Endothelial cell (in vitro differentiated cells): ENCODE results near the gene YY1AP1. TPM values are rescaled to one million over a fixed set of nuclear protein-coding genes. Genes with fewer than 3 reads are reported as not detected.
"Not testable (repeated sequence)": the region's sequence is repeated elsewhere in the genome, so short reads cannot be mapped to it uniquely, and the experiment has no call there.

Experiments
- DNase-seq: peaks from one replicate; pipeline ENCODE4 v3.0.0; 2021; ENCODE audit warnings: low spot score
- H3K27ac Mint-ChIP-seq: one replicate; pipeline ENCODE4 v1.8.0; 2021; ENCODE audit warnings: mixed read lengths, inconsistent platforms; ENCODE audit not compliant: unreplicated experiment
- H3K27me3 Mint-ChIP-seq: one replicate; pipeline ENCODE4 v1.8.0; 2021; ENCODE audit warnings: mild to moderate bottlenecking, moderate library complexity, mixed read lengths, inconsistent platforms; ENCODE audit not compliant: unreplicated experiment
- H3K36me3 Mint-ChIP-seq: one replicate; pipeline ENCODE4 v1.8.0; 2021; ENCODE audit warnings: mild to moderate bottlenecking, low read depth, mixed read lengths, inconsistent platforms; ENCODE audit not compliant: unreplicated experiment
- H3K4me1 Mint-ChIP-seq: one replicate; pipeline ENCODE4 v1.8.0; 2021; ENCODE audit warnings: mild to moderate bottlenecking, mixed read lengths, inconsistent platforms; ENCODE audit not compliant: unreplicated experiment
- H3K4me3 Mint-ChIP-seq: one replicate; pipeline ENCODE4 v1.8.0; 2021; ENCODE audit warnings: mild to moderate bottlenecking, mixed read lengths, inconsistent platforms; ENCODE audit not compliant: unreplicated experiment
- H3K9me3 Mint-ChIP-seq: one replicate; pipeline ENCODE4 v1.8.0; 2021; ENCODE audit warnings: mixed read lengths, inconsistent platforms; ENCODE audit not compliant: unreplicated experiment
- total RNA-seq: library from RNA; stranded (reverse); fragmentation: NEBNext Ultra II Directional; extraction: Animal tissue kit (Norgen Biotek cat#: 25700); gene quantifications from one replicate; pipeline ENCODE4 v1.2.1, GENCODE V29; 2021; ENCODE audit not compliant: unreplicated experiment
- TF ChIP-seq, protein P1 (sequence below): fragments of 200-600 bp; sonication (generic); IDR thresholded peaks from one replicate; pipeline ENCODE4 v1.5.0; 2021; ENCODE audit warnings: antibody characterized with exemption; ENCODE audit not compliant: unreplicated experiment

The YY1AP1 gene
- total RNA-seq, 1 donor from 2014 or later, result 42.3 TPM

DNA sequence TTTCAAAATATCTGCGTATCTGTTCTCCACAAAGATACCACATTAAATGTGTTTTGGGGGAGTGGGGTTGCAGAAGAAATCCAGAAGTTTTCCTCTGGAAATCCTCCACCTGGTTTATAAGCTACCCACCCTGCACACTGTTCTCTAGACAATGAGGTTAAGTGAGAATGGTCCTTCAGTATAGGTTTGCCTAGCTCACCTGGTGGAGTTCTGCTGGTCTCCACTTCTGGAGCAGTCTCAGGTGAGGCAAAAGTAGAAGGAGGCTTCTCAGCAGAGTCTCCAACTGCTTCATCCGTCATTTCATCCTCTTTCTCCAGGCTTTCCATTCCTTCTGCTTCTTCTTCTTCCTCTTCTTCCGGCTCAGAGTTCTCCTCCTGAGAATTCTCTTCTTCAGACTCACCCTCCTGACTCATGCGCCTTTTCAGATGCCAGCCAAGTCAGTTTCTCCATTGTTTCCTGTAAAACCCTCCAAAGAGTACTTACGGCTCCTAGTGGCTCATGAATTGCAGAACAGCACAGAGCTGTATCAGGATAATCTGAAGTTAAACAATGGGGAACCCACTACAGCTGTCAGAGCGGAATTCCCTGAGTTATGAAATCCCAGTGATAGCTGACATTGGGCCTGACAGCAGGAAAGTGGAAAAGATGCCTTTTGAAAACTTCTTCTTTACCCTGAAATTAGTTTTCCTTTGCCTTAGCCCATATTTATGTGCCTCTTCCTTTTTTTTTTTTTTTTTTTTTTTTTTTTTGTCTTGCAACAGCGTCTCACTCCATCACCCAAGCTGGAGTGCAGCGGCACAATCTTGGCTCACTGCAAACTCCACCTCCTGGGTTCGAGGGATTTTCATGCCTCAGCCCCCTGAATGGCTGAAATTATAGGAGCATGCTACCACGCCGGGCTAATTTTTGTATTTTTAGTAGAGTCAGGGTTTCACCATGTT is 40.1 kb downstream of the YY1AP1 start:
- no peak overlapping the region for H3K4me3 Mint-ChIP-seq
- no peaks in the 10 kb centered on the region for H3K4me1 Mint-ChIP-seq
- TF ChIP-seq, protein P1, sequence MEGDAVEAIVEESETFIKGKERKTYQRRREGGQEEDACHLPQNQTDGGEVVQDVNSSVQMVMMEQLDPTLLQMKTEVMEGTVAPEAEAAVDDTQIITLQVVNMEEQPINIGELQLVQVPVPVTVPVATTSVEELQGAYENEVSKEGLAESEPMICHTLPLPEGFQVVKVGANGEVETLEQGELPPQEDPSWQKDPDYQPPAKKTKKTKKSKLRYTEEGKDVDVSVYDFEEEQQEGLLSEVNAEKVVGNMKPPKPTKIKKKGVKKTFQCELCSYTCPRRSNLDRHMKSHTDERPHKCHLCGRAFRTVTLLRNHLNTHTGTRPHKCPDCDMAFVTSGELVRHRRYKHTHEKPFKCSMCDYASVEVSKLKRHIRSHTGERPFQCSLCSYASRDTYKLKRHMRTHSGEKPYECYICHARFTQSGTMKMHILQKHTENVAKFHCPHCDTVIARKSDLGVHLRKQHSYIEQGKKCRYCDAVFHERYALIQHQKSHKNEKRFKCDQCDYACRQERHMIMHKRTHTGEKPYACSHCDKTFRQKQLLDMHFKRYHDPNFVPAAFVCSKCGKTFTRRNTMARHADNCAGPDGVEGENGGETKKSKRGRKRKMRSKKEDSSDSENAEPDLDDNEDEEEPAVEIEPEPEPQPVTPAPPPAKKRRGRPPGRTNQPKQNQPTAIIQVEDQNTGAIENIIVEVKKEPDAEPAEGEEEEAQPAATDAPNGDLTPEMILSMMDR, result no peak
- DNase-seq, result peak; percentile 7
- H3K27me3 Mint-ChIP-seq, result no peaks in the 10 kb centered on the region
- peaks cover 4% of the 10 kb centered on the region for H3K36me3 Mint-ChIP-seq
- no peaks in the 10 kb centered on the region for H3K9me3 Mint-ChIP-seq
- H3K27ac Mint-ChIP-seq, result peak overlapping the region; percentile 28

DNA sequence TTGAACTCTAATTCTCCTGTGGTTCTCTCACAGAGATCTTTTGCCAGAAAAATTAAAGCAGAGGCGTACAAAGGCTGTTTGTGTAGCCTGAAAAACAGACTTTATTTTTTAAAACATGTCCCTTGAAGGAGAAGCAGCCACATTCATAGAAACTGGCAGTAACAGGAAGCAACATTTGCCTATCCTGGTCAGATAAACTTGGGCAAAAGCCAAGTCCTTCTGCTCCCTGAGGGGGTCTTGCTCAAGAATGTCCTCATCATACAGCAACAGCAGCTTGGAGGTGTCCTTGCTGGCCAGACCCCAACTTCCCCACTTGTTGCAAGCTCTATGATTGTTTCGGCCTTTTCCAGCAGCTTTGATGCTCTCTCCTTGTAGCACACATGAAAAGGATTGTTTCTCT is 42.3 kb downstream of the YY1AP1 start:
- no peak for DNase-seq
- Mint-ChIP-seq H3K4me1 (no peaks in the 10 kb centered on the region), H3K9me3 (peaks cover 12% of the 10 kb centered on the region), H3K36me3 (peaks cover 17% of the 10 kb centered on the region), H3K27me3 (no peaks in the 10 kb centered on the region), H3K4me3 (no peak overlapping the region), H3K27ac (peak overlapping the region; percentile 9)
- TF ChIP-seq, protein P1, result no peak

DNA sequence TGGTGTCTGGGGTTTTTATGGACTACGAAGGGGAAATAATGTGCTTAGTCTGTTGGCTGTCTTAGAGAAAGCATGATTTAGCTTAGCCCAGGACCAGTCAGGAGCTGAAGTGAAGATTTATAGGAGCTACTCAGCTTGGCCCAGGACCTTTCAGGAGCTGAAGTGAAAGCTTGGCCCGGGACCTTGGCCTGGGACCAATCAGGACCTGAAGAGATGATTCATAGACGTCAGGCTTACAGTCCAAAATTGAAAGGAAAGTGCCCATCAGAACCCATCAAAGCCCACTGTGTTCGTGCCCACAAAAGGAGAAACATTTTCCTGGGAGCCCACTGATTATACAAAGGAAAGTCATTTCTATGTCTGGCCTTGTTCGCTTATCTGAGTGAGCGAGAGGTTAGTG is 42.9 kb downstream of the YY1AP1 start:
- Mint-ChIP-seq H3K27me3 (no peaks in the 10 kb centered on the region), H3K4me1 (no peaks in the 10 kb centered on the region), H3K4me3 (no peak overlapping the region), H3K36me3 (peaks cover 17% of the 10 kb centered on the region), H3K27ac (no peak overlapping the region), H3K9me3 (peaks cover 13% of the 10 kb centered on the region)
- TF ChIP-seq, protein P1, result no peak
- no peak for DNase-seq

DNA sequence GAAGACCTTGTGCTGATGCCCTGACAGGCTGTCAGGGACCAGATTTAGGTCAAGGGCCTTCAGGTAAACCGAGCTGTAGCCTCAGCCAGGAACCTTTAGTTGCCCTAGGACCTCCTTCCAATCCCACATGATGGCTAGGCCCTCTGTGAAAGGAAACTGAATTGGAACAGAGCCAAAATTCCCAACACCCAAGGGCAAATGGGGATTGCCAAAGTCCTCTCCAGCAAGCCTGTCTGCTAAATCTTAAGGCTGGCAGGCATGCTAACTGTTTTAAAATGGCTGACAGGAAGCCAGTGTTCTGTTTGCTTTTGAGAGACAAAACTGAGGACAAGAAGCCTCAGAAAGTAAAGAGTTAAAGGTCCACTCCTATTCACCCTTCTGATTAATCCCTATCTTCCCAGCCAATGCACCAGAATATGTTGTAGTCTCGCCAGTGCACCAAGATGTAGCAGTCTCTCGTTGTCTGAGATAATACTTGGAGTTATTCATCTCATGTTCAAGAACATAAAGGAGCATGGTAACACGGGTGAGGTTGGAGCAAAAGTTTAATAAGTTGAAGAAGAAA is 43.5 kb downstream of the YY1AP1 start:
- H3K4me1 Mint-ChIP-seq, result no peaks in the 10 kb centered on the region
- TF ChIP-seq, protein P1, result no peak
- peaks cover 16% of the 10 kb centered on the region for H3K36me3 Mint-ChIP-seq
- H3K9me3 Mint-ChIP-seq, result peaks cover 13% of the 10 kb centered on the region
- no peak overlapping the region for H3K4me3 Mint-ChIP-seq
- no peak overlapping the region for H3K27ac Mint-ChIP-seq
- H3K27me3 Mint-ChIP-seq, result no peaks in the 10 kb centered on the region
- no peak for DNase-seq

DNA sequence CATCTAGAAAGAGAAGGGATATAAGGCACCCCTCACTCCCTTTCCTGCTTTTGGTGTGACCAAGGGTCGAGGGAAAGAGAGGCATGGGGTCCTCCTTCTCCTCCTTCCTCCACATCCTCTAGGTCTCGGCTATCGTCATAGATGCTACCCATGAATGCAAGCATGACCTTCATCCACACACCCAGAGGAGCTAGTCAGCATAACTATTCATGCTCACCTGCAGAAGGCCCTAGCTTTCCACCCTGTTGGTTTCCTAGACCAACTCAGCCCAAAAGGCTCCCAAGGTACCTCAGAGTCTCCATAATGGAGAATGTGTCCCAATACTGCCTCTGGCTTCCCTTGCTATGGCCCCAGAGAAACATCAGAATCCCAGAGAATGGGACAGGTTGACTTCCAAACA is 45.3 kb downstream of the YY1AP1 start:
- Mint-ChIP-seq H3K4me1 (no peaks in the 10 kb centered on the region), H3K36me3 (peaks cover 13% of the 10 kb centered on the region), H3K4me3 (no peak overlapping the region), H3K9me3 (peaks cover 13% of the 10 kb centered on the region), H3K27ac (no peak overlapping the region), H3K27me3 (no peaks in the 10 kb centered on the region)
- TF ChIP-seq, protein P1, result no peak
- DNase-seq, result no peak

DNA sequence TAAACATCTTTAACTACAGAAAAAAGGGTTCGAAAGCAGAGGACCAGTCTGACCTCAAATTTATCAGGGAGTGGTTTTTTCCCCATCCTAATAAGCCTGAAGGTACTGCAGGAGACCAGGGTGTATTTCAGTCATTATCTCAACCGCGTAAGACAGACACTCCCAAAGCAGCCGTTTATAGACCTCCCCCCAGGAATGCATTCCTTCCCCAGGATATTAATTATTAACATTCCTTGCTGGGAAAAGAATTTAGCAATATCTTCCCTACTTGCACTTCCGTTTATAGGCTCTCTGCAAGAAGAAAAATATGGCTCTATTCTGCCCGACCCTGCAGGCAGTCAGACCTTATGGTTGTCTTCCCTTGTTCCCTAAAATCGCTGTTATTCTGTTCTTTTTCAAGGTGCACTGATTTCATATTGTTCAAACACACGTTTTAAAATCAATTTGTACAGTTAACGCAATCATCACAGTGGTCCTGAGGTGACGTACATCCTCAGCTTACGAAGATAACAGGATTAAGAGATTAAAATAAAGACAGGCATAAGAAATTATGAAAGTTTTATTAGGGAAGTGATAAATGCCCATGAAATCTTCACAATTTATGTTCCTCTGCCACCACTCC is 45.9 kb downstream of the YY1AP1 start:
- peaks cover 13% of the 10 kb centered on the region for H3K9me3 Mint-ChIP-seq
- not testable (repeated sequence) for DNase-seq, H3K4me3 Mint-ChIP-seq, H3K4me1 Mint-ChIP-seq, H3K27ac Mint-ChIP-seq, H3K27me3 Mint-ChIP-seq
- peaks cover 13% of the 10 kb centered on the region for H3K36me3 Mint-ChIP-seq
